Liver (tissue), 9 donors: ENCODE results near the gene L3MBTL3. TPM values are rescaled to one million over a fixed set of nuclear protein-coding genes. Genes with fewer than 3 reads are reported as not detected.

Experiments used
- DNase-seq: peaks from one replicate; pipeline ENCODE4 v3.0.0-alpha.2; 2017; ENCODE audit warnings: low spot score
- H3K27ac ChIP-seq, 2 donors: one replicate each; pipeline ENCODE4 v1.7.0; 2013; ENCODE audit warnings: inconsistent platforms in 2 of 2, low read length in 2 of 2, control low read depth in 1 of 2, low read depth in 1 of 2, mild to moderate bottlenecking in 1 of 2
- H3K27me3 ChIP-seq, 4 donors: one replicate each; pipeline versions ENCODE4 v1.6.1 to v1.7.0; 2013; ENCODE audit warnings: low read length in 3 of 4, inconsistent platforms in 1 of 4, mild to moderate bottlenecking in 1 of 4, moderate library complexity in 1 of 4; ENCODE audit not compliant: control insufficient read depth in 4 of 4, insufficient read depth in 4 of 4
- H3K36me3 ChIP-seq, 4 donors: one replicate each; pipeline versions ENCODE4 v1.6.1 to v1.7.0; 2013; ENCODE audit warnings: low read length in 3 of 4, mild to moderate bottlenecking in 3 of 4, low read depth in 1 of 4, moderate library complexity in 1 of 4; ENCODE audit not compliant: control insufficient read depth in 4 of 4, insufficient read depth in 3 of 4
- H3K4me1 ChIP-seq, 4 donors: one replicate each; pipeline versions ENCODE4 v1.6.1 to v1.7.0; 2013; ENCODE audit warnings: low read length in 3 of 4, mild to moderate bottlenecking in 3 of 4, moderate library complexity in 1 of 4; ENCODE audit not compliant: control insufficient read depth in 4 of 4, insufficient read depth in 4 of 4
- H3K4me3 ChIP-seq, 3 donors: one replicate each; pipeline versions ENCODE4 v1.6.1 to v1.7.0; 2013; ENCODE audit warnings: low read length in 3 of 3, control low read depth in 1 of 3, low read depth in 1 of 3, mild to moderate bottlenecking in 1 of 3
- H3K9ac ChIP-seq, 2 donors: one replicate each; pipeline ENCODE4 v1.7.0; 2013; ENCODE audit warnings: low read length in 2 of 2, mild to moderate bottlenecking in 2 of 2, moderate library complexity in 2 of 2, control low read depth in 1 of 2, low read depth in 1 of 2
- H3K9me3 ChIP-seq, 4 donors: one replicate each; pipeline versions ENCODE4 v1.6.1 to v1.7.0; 2013; ENCODE audit warnings: low read length in 3 of 4; ENCODE audit not compliant: control insufficient read depth in 4 of 4
- ATF3 ChIP-seq: IDR thresholded peaks from 2 replicates; pipeline ENCODE4 v1.6.1; 2016; ENCODE audit warnings: antibody characterized with exemption
- CTCF ChIP-seq: fragments of 150-350 bp; IDR thresholded peaks from 2 replicates; pipeline ENCODE4 v1.5.1; 2017; ENCODE audit warnings: improper control_type of control experiment, low read depth, low read length; ENCODE audit not compliant: missing input control
- EGR1 ChIP-seq, 2 donors: IDR thresholded peaks; 2 replicates each; pipeline ENCODE4 v1.6.1; 2016 to 2018; ENCODE audit warnings: antibody characterized with exemption in 2 of 2, low read depth in 2 of 2
- FOXA2 ChIP-seq: IDR thresholded peaks from 2 replicates; pipeline ENCODE4 v1.6.1; 2016; ENCODE audit warnings: antibody characterized with exemption
- GABPA ChIP-seq, 2 donors: IDR thresholded peaks in 1 of 2; conservative IDR thresholded peaks in 1 of 2; 2 replicates each; pipeline ENCODE4 v1.6.1; 2016; ENCODE audit warnings: antibody characterized with exemption in 2 of 2, mild to moderate bottlenecking in 1 of 2, moderate library complexity in 1 of 2
- HNF4A ChIP-seq, 2 donors: conservative IDR thresholded peaks; 2 replicates each; pipeline ENCODE4 v1.6.1; 2016; ENCODE audit warnings: antibody characterized with exemption in 2 of 2, mild to moderate bottlenecking in 2 of 2
- MAX ChIP-seq: IDR thresholded peaks from 2 replicates; pipeline ENCODE4 v1.6.1; 2016; ENCODE audit warnings: antibody characterized with exemption
- NR2F2 ChIP-seq: IDR thresholded peaks from 2 replicates; pipeline ENCODE4 v1.6.1; 2016; ENCODE audit warnings: antibody characterized with exemption
- RAD21 ChIP-seq, 2 donors: IDR thresholded peaks; 2 replicates each; pipeline ENCODE4 v1.6.1; 2016; ENCODE audit warnings: antibody characterized with exemption in 2 of 2, mild to moderate bottlenecking in 2 of 2
- REST ChIP-seq: IDR thresholded peaks from 2 replicates; pipeline ENCODE4 v1.6.1; 2016; ENCODE audit warnings: antibody characterized with exemption, mild to moderate bottlenecking
- RXRA ChIP-seq, 2 donors: IDR thresholded peaks; 2 replicates each; pipeline ENCODE4 v1.6.1; 2017 to 2018; ENCODE audit warnings: antibody characterized with exemption in 2 of 2, mild to moderate bottlenecking in 1 of 2
- TAF1 ChIP-seq: conservative IDR thresholded peaks from 2 replicates; pipeline ENCODE4 v1.6.1; 2016; ENCODE audit warnings: antibody characterized with exemption, mild to moderate bottlenecking
- YY1 ChIP-seq: IDR thresholded peaks from 2 replicates; pipeline ENCODE4 v1.6.1; 2016; ENCODE audit warnings: antibody characterized with exemption, mild to moderate bottlenecking
- ZBTB33 ChIP-seq: IDR thresholded peaks from 2 replicates; pipeline ENCODE4 v1.6.1; 2016; ENCODE audit warnings: antibody characterized with exemption
- WGBS: extraction: QIAGEN DNeasy Blood & Tissue Kit; methylation state at CpG from one replicate; pipeline ENCODE4 v1.1.7; 2013; 5-methylcytosine and 5-hydroxymethylcytosine counted together
- polyA plus RNA-seq, 2 donors: library from polyadenylated mRNA; stranded (reverse) in 1 of 2; unstranded in 1 of 2; fragments of 200-250 nt in 1 of 2; fragments of >200 nt in 1 of 2; fragmentation: Nextera tagmentation in 1 of 2; extraction: Ambion mirVana in 1 of 2; gene quantifications; one replicate each; pipeline versions ENCODE4 v1.2.1 to v1.2.3, GENCODE V29; 2013 to 2015
- total RNA-seq, 2 donors: library from RNA; depleted of rRNA; stranded (reverse); fragments of >200 nt; gene quantifications; one replicate each; pipeline ENCODE4 v1.2.3, GENCODE V29; 2014
- donor health status: healthy.
- donor health status: healthy.
- donor health status: healthy.
- donor health status: healthy.
- donor health status: healthy.

Gene L3MBTL3
- total and polyA plus RNA-seq, 4 donors = 1.9 to 9.2 (median 3.7) TPM

- DNase-seq = no peak
These were observed 171.4 kb downstream of the L3MBTL3 start for GRCh38 chr6:130189531-130190397.

More at GRCh38 chr6:130189531-130190397, 171.4 kb downstream of the L3MBTL3 start:
- no peaks in the 10 kb centered on the region for H3K36me3 ChIP-seq
- H3K9ac ChIP-seq = no peak overlapping the region
- no peak overlapping the region for H3K4me3 ChIP-seq
- no peak overlapping the region for H3K27ac ChIP-seq
- 91% methylated on average over 8 of the region's 8 CpGs for WGBS
- no peaks in the 10 kb centered on the region for H3K27me3 ChIP-seq
- TF ChIP-seq YY1 (no peak), TAF1 (no peak), RAD21 (IDR thresholded peaks at IDR 0.05) (no peak), MAX (no peak), REST (no peak), CTCF (no peak), NR2F2 (no peak), GABPA (IDR thresholded peaks at IDR 0.05 in 1 of 2, conservative IDR thresholded peaks at IDR 0.05 in 1 of 2) (no peak), ZBTB33 (no peak), EGR1 (IDR thresholded peaks at IDR 0.05; ENCODE audit: low read depth in 2 of 2) (no peak), ATF3 (no peak), HNF4A (conservative IDR thresholded peaks at IDR 0.05) (no peak), RXRA (IDR thresholded peaks at IDR 0.05) (no peak), FOXA2 (no peak)
- H3K9me3 ChIP-seq = no peaks in the 10 kb centered on the region
- H3K4me1 ChIP-seq = no peaks in the 10 kb centered on the region

Other genes with a start within 250 kb of the L3MBTL3 start
- not detected for gene TMEM244, start 157.3 kb upstream of the L3MBTL3 start, total RNA-seq
- gene TMEM244, start 157.3 kb upstream of the L3MBTL3 start, polyA plus RNA-seq = not detected
- 1 to 10 TPM; 2.1 to 4.3 TPM for gene SAMD3, start 204.4 kb downstream of the L3MBTL3 start, total RNA-seq
- gene SAMD3, start 204.4 kb downstream of the L3MBTL3 start, polyA plus RNA-seq = under 1 TPM; 0.08 to 0.29 TPM